GM21528 (cell line): ENCODE measurements around the gene SLC9A5.
A peak's percentile ranks its signal among the peaks of the same experiment; 100 is the strongest.

Experiments used
- ATAC-seq: cut with Tn5 transposase; IDR thresholded peaks from one replicate; pipeline ENCODE4 v1.9.1; 2021; ENCODE audit warnings: mild to moderate bottlenecking, moderate library complexity; ENCODE audit not compliant: unreplicated experiment, low FRiP score

SLC9A5 gene

GRCh38 chr16:67279296-67280089 is 30.7 kb downstream of the SLC9A5 start, which contains the start of gene PLEKHG4:
TSS of gene PLEKHG4 (plus strand) at chr16:67279532. CDS start at chr16:67280045, 513 bp downstream.
- peak; percentile 66 for ATAC-seq

GRCh38 chr16:67280090-67281015 is 31.6 kb downstream of the SLC9A5 start:
- no peak for ATAC-seq

- no peak for ATAC-seq
Measured at GRCh38 chr16:67281536-67282446, 33.0 kb downstream of the SLC9A5 start.

GRCh38 chr16:67282447-67282805 is 33.6 kb downstream of the SLC9A5 start:
- no peak for ATAC-seq

- no peak for ATAC-seq
Measured at GRCh38 chr16:67283039-67283825, 34.5 kb downstream of the SLC9A5 start.

GRCh38 chr16:67283826-67284555 is 35.2 kb downstream of the SLC9A5 start:
- ATAC-seq, result no peak

- ATAC-seq, result no peak
Measured at GRCh38 chr16:67284699-67285646, 36.2 kb downstream of the SLC9A5 start.

GRCh38 chr16:67286441-67287235 is 37.9 kb downstream of the SLC9A5 start:
- no peak for ATAC-seq

GRCh38 chr16:67287960-67288359 is 39.2 kb downstream of the SLC9A5 start:
- ATAC-seq, result no peak

- no peak for ATAC-seq
Measured at GRCh38 chr16:67291461-67291860, 42.7 kb downstream of the SLC9A5 start.

- no peak for ATAC-seq
Measured at GRCh38 chr16:67294171-67294757, 45.5 kb downstream of the SLC9A5 start.

GRCh38 chr16:67294938-67295361 is 46.2 kb downstream of the SLC9A5 start:
- no peak for ATAC-seq

GRCh38 chr16:67296420-67296819 is 47.6 kb downstream of the SLC9A5 start:
- no peak for ATAC-seq

- ATAC-seq, result no peak
Measured at GRCh38 chr16:67298277-67298676, 49.5 kb downstream of the SLC9A5 start.

GRCh38 chr16:67299269-67299668 is 50.5 kb downstream of the SLC9A5 start:
- no peak for ATAC-seq

- ATAC-seq, result no peak
Measured at GRCh38 chr16:67301080-67301782, 52.5 kb downstream of the SLC9A5 start.
